GM23338 (cell line): Measurements from ENCODE around the gene HTT. TPM values are rescaled to one million over a fixed set of nuclear protein-coding genes. Genes with fewer than 3 reads are reported as not detected.

Experiments
- ATAC-seq: fragments of 200-7000 bp; cut with Tn5 transposase; 3 replicates; pipeline ENCODE4 v1.9.1; 2020
- DNase-seq: peaks from one replicate; pipeline ENCODE4 v3.0.0-alpha.2; 2015; ENCODE audit warnings: low spot score
- H2AFZ ChIP-seq: fragments of 200-600 bp; sonication (generic); 2 replicates; pipeline ENCODE4 v1.8.0; 2016; ENCODE audit warnings: antibody characterized with exemption, mild to moderate bottlenecking, moderate library complexity
- H3F3A ChIP-seq: fragments of 200-600 bp; sonication (generic); replicated peaks from 2 replicates; pipeline ENCODE4 v1.8.0; 2017; ENCODE audit warnings: antibody characterized with exemption, mixed run types, low read depth
- H3K27ac ChIP-seq: fragments of 200-600 bp; sonication (generic); 2 replicates; pipeline ENCODE4 v1.6.1; 2016; ENCODE audit warnings: low read depth
- H3K27me3 ChIP-seq: fragments of 200-600 bp; sonication (generic); 2 replicates; pipeline ENCODE4 v1.8.0; 2016; ENCODE audit warnings: mild to moderate bottlenecking, mixed run types, moderate library complexity; ENCODE audit not compliant: insufficient read depth
- H3K36me3 ChIP-seq: fragments of 200-600 bp; sonication (generic); 2 replicates; pipeline ENCODE4 v1.8.0; 2016; ENCODE audit warnings: mild to moderate bottlenecking; ENCODE audit not compliant: insufficient read depth
- H3K4me1 ChIP-seq: fragments of 200-600 bp; sonication (generic); 2 replicates; pipeline ENCODE4 v1.8.0; 2016; ENCODE audit warnings: mild to moderate bottlenecking, moderate library complexity; ENCODE audit not compliant: insufficient read depth
- H3K4me2 ChIP-seq: fragments of 200-600 bp; sonication (generic); 2 replicates; pipeline ENCODE4 v1.7.1; 2017; ENCODE audit warnings: mixed run types
- H3K4me3 ChIP-seq: fragments of 200-600 bp; sonication (generic); 2 replicates; pipeline ENCODE4 v1.6.1; 2016; ENCODE audit warnings: mixed run types
- H3K79me2 ChIP-seq: fragments of 200-600 bp; sonication (generic); replicated peaks from 2 replicates; pipeline ENCODE4 v1.8.0; 2017; ENCODE audit warnings: mild to moderate bottlenecking; ENCODE audit not compliant: insufficient read depth
- H3K9me2 ChIP-seq: fragments of 200-600 bp; sonication (generic); 2 replicates; pipeline ENCODE4 v1.8.0; 2017; ENCODE audit not compliant: insufficient read depth
- H4K20me1 ChIP-seq: fragments of 200-600 bp; sonication (generic); replicated peaks from 2 replicates; pipeline ENCODE4 v1.8.0; 2017; ENCODE audit warnings: mild to moderate bottlenecking; ENCODE audit not compliant: insufficient read depth
- H3K27ac Mint-ChIP-seq: 2 replicates; pipeline ENCODE4 v1.8.0; 2020; ENCODE audit warnings: inconsistent platforms, mild to moderate bottlenecking, moderate library complexity, mixed read lengths
- H3K27me3 Mint-ChIP-seq: 3 replicates; pipeline ENCODE4 v1.8.0; 2022; ENCODE audit warnings: low read depth, mild to moderate bottlenecking, moderate library complexity, mixed read lengths, inconsistent platforms; ENCODE audit not compliant: insufficient read depth, poor library complexity
- H3K36me3 Mint-ChIP-seq: 3 replicates; pipeline ENCODE4 v1.8.0; 2021; ENCODE audit warnings: low read depth, mild to moderate bottlenecking, inconsistent platforms, moderate library complexity, mixed read lengths
- H3K4me1 Mint-ChIP-seq: 3 replicates; pipeline ENCODE4 v1.8.0; 2020; ENCODE audit warnings: mild to moderate bottlenecking, inconsistent platforms, mixed read lengths
- H3K4me3 Mint-ChIP-seq: 3 replicates; pipeline ENCODE4 v1.8.0; 2021; ENCODE audit warnings: moderate library complexity, mild to moderate bottlenecking, inconsistent platforms, mixed read lengths
- H3K9me3 Mint-ChIP-seq: 3 replicates; pipeline ENCODE4 v1.8.0; 2020; ENCODE audit warnings: moderate library complexity, mild to moderate bottlenecking, inconsistent platforms, mixed read lengths
- CREB1 ChIP-seq: fragments of 250-450 bp; sonication (Bioruptor Pico); IDR thresholded peaks from 2 replicates; pipeline ENCODE4 v1.5.0; 2020; ENCODE audit warnings: low read depth, mild to moderate bottlenecking, moderate library complexity
- EZH2phosphoT487 ChIP-seq: fragments of 200-600 bp; sonication (generic); IDR thresholded peaks from one replicate; pipeline ENCODE4 v1.8.1; 2018; ENCODE audit warnings: antibody characterized with exemption; ENCODE audit not compliant: unreplicated experiment
- POLR2AphosphoS5 ChIP-seq: IDR thresholded peaks from 2 replicates; pipeline ENCODE4 v1.6.1; 2016; ENCODE audit warnings: antibody characterized with exemption, low read depth
- STAT1 ChIP-seq: IDR thresholded peaks from one replicate; pipeline ENCODE4 v1.6.1; 2016; ENCODE audit warnings: antibody characterized with exemption; ENCODE audit not compliant: unreplicated experiment
- ZNF331 ChIP-seq: fragments of 250-450 bp; sonication (Bioruptor Pico); IDR thresholded peaks from 2 replicates; pipeline ENCODE4 v1.5.0; 2020; ENCODE audit warnings: low read depth, mild to moderate bottlenecking, moderate library complexity
- polyA plus RNA-seq: library from polyadenylated mRNA; unstranded; fragments of >200 nt; fragmentation: Nextera tagmentation; extraction: Ambion mirVana; gene quantifications from 2 replicates; pipeline ENCODE4 v1.2.1, GENCODE V29; 2016
- total RNA-seq: library from RNA; depleted of rRNA; stranded (reverse); fragments of >200 nt; shearing (Covaris generic); gene quantifications from 2 replicates; pipeline ENCODE4 v1.2.3, GENCODE V29; 2014
- TF ChIP-seq, protein P1 (sequence below), 2 experiments: fragments of 200-600 bp in 1 of 2; sonication (generic) in 1 of 2; conservative IDR thresholded peaks; 2 replicates each; pipeline versions ENCODE4 v1.5.1 to v1.6.1; 2016 to 2017; ENCODE audit warnings: antibody characterized with exemption in 2 of 2, low read depth in 2 of 2, mild to moderate bottlenecking in 2 of 2, moderate library complexity in 1 of 2
- TF ChIP-seq, protein P2 (sequence below): IDR thresholded peaks from 2 replicates; pipeline ENCODE4 v1.6.1; 2016; ENCODE audit warnings: antibody characterized with exemption
- TF ChIP-seq, protein P3 (sequence below): IDR thresholded peaks from one replicate; pipeline ENCODE4 v1.6.1; 2018; ENCODE audit warnings: antibody characterized with exemption; ENCODE audit not compliant: unreplicated experiment

Gene HTT
- total and polyA plus RNA-seq, 2 experiments from 2014 or later, result 26.6 to 67.7 TPM

DNA sequence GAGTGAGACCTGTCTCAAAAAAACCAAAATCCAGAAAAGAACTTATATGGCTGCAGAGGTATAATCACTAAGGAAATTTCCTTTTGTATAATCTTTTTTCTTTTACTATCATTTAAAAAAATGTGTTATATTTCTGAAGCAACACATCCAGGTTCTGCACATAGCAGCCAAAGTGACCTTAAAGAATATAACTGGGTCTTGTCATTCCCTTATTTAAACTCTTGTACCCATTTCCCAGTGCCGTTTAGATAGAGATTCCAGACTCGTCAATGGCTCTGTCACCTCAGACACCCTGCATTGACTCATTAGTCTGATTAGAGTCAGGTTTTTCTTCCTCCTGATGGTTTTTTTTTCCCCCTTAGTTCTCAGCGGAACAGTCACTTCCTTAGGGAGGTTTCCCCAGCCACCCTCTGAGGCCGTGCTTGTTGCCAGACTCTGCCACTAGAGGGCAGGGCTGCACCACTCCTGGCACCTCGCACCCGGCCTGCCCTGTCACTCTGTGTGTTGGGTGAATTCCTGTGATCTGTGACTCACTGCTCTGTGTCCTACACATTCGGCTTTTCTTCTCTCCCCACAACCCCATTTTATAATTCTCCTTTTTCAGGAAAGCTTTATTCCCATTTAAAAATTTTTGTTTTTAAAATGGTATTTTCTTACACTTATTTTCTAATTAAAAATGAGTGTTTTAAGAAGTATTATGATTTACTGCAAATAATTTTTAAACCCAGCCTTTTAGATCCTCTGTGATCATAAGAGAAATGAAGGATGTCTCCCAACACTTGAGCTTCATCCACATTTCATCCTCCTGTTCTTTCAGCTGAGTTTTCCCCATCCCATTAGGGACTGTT is 32.1 kb downstream of the HTT start:
- peaks cover 17% of the 10 kb centered on the region; the same call in 1 of the 2 replicates for H4K20me1 ChIP-seq
- H2AFZ ChIP-seq, result no peak overlapping the region
- Mint-ChIP-seq H3K4me3 (no peak overlapping the region), H3K4me1 (peaks cover 3% of the 10 kb centered on the region; the same call in 2 of the 3 replicates), H3K9me3 (no peaks in the 10 kb centered on the region), H3K27ac (peak overlapping the region; percentile 91), H3K36me3 (peaks cover 69% of the 10 kb centered on the region), H3K27me3 (peaks cover 1% of the 10 kb centered on the region)
- H3K36me3 ChIP-seq, result peaks cover 29% of the 10 kb centered on the region
- H3K27ac ChIP-seq, result no peak overlapping the region
- no peak overlapping the region for H3K4me3 ChIP-seq
- TF ChIP-seq, protein P1, sequence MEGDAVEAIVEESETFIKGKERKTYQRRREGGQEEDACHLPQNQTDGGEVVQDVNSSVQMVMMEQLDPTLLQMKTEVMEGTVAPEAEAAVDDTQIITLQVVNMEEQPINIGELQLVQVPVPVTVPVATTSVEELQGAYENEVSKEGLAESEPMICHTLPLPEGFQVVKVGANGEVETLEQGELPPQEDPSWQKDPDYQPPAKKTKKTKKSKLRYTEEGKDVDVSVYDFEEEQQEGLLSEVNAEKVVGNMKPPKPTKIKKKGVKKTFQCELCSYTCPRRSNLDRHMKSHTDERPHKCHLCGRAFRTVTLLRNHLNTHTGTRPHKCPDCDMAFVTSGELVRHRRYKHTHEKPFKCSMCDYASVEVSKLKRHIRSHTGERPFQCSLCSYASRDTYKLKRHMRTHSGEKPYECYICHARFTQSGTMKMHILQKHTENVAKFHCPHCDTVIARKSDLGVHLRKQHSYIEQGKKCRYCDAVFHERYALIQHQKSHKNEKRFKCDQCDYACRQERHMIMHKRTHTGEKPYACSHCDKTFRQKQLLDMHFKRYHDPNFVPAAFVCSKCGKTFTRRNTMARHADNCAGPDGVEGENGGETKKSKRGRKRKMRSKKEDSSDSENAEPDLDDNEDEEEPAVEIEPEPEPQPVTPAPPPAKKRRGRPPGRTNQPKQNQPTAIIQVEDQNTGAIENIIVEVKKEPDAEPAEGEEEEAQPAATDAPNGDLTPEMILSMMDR (conservative IDR thresholded peaks at IDR 0.05; ENCODE audit: low read depth in 2 of 2), result peak; percentile 93 to 97
- TF ChIP-seq STAT1, result no peak
- TF ChIP-seq, protein P2, sequence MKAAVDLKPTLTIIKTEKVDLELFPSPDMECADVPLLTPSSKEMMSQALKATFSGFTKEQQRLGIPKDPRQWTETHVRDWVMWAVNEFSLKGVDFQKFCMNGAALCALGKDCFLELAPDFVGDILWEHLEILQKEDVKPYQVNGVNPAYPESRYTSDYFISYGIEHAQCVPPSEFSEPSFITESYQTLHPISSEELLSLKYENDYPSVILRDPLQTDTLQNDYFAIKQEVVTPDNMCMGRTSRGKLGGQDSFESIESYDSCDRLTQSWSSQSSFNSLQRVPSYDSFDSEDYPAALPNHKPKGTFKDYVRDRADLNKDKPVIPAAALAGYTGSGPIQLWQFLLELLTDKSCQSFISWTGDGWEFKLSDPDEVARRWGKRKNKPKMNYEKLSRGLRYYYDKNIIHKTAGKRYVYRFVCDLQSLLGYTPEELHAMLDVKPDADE, result no peak
- TF ChIP-seq CREB1 (CRISPR knock-in tag), result peak; percentile 38; the same call in 1 of the 2 replicates
- TF ChIP-seq ZNF331, result no peak
- no peak for TF ChIP-seq EZH2phosphoT487
- TF ChIP-seq, protein P3, sequence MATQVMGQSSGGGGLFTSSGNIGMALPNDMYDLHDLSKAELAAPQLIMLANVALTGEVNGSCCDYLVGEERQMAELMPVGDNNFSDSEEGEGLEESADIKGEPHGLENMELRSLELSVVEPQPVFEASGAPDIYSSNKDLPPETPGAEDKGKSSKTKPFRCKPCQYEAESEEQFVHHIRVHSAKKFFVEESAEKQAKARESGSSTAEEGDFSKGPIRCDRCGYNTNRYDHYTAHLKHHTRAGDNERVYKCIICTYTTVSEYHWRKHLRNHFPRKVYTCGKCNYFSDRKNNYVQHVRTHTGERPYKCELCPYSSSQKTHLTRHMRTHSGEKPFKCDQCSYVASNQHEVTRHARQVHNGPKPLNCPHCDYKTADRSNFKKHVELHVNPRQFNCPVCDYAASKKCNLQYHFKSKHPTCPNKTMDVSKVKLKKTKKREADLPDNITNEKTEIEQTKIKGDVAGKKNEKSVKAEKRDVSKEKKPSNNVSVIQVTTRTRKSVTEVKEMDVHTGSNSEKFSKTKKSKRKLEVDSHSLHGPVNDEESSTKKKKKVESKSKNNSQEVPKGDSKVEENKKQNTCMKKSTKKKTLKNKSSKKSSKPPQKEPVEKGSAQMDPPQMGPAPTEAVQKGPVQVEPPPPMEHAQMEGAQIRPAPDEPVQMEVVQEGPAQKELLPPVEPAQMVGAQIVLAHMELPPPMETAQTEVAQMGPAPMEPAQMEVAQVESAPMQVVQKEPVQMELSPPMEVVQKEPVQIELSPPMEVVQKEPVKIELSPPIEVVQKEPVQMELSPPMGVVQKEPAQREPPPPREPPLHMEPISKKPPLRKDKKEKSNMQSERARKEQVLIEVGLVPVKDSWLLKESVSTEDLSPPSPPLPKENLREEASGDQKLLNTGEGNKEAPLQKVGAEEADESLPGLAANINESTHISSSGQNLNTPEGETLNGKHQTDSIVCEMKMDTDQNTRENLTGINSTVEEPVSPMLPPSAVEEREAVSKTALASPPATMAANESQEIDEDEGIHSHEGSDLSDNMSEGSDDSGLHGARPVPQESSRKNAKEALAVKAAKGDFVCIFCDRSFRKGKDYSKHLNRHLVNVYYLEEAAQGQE, result no peak
- no peak for TF ChIP-seq POLR2AphosphoS5
- no peak overlapping the region for H3K4me2 ChIP-seq
- DNase-seq (peak; percentile 88), ATAC-seq (peak; percentile 100)
- H3K27me3 ChIP-seq, result no peaks in the 10 kb centered on the region
- H3K9me2 ChIP-seq, result no peaks in the 10 kb centered on the region
- H3K4me1 ChIP-seq, result no peaks in the 10 kb centered on the region
- peaks cover 35% of the 10 kb centered on the region for H3K79me2 ChIP-seq
- H3F3A ChIP-seq, result no peaks in the 10 kb centered on the region; the same call in 1 of the 2 replicates
